Astrocyte (in vitro differentiated cells and primary cell): ENCODE measurements around the gene RTN4RL2.

ENCODE experiments used
- EZH2 ChIP-seq: IDR thresholded peaks from 2 replicates; pipeline ENCODE4 v1.6.1; 2012; ENCODE audit warnings: mild to moderate bottlenecking, low read length, inconsistent platforms; ENCODE audit not compliant: insufficient read depth
- TF ChIP-seq, protein P1 (sequence below): IDR thresholded peaks from 2 replicates; pipeline ENCODE4 v1.5.1; 2011; ENCODE audit warnings: low read depth, mild to moderate bottlenecking, inconsistent platforms, low read length, moderate library complexity; ENCODE audit not compliant: insufficient read depth

DNA sequence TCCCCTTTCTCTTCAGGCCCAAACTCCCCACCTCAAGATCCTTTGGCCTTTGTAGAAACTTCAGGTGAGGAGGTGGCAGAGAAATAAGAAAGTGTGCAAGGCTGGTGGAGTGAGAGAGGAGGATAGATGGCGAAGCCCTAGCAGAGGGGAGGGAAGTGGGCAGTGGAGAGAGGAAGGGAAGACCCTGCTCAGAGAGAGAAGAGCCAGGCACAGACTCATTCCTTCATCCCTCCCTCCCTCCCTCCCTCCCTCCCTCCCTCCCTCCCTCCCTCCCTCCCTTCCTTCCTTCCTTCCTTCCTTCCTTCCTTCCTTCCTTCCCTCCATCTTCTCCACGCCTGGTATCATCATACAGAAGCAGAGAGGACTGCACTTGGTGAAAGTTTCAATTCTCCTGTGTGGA lies 21.0 kb downstream of the RTN4RL2 start:
- no peak for TF ChIP-seq EZH2
- TF ChIP-seq, protein P1, sequence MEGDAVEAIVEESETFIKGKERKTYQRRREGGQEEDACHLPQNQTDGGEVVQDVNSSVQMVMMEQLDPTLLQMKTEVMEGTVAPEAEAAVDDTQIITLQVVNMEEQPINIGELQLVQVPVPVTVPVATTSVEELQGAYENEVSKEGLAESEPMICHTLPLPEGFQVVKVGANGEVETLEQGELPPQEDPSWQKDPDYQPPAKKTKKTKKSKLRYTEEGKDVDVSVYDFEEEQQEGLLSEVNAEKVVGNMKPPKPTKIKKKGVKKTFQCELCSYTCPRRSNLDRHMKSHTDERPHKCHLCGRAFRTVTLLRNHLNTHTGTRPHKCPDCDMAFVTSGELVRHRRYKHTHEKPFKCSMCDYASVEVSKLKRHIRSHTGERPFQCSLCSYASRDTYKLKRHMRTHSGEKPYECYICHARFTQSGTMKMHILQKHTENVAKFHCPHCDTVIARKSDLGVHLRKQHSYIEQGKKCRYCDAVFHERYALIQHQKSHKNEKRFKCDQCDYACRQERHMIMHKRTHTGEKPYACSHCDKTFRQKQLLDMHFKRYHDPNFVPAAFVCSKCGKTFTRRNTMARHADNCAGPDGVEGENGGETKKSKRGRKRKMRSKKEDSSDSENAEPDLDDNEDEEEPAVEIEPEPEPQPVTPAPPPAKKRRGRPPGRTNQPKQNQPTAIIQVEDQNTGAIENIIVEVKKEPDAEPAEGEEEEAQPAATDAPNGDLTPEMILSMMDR, result no peak
